GM12892 (cell line): ENCODE data around the gene PTGS1.

ENCODE experiments used
- DNase-seq: peaks from one replicate; pipeline ENCODE4 v3.0.0; 2011; ENCODE audit not compliant: insufficient read length
- FAIRE-seq: peaks from 2 replicates; lab custom pipeline; 2011; peaks lifted over from hg19 to GRCh38; lab: Jason Lieb, UNC
- POLR2A ChIP-seq: IDR thresholded peaks from 2 replicates; pipeline ENCODE4 v1.6.1; 2011; ENCODE audit warnings: low read depth, low read length, control low read depth
- POLR2AphosphoS5 ChIP-seq: IDR thresholded peaks from 2 replicates; pipeline ENCODE4 v1.6.1; 2011; ENCODE audit warnings: low read depth, low read length, control low read depth
- TAF1 ChIP-seq: IDR thresholded peaks from 2 replicates; pipeline ENCODE4 v1.6.1; 2011; ENCODE audit warnings: low read depth, mild to moderate bottlenecking, control low read depth, low read length, borderline replicate concordance

The PTGS1 gene

DNA sequence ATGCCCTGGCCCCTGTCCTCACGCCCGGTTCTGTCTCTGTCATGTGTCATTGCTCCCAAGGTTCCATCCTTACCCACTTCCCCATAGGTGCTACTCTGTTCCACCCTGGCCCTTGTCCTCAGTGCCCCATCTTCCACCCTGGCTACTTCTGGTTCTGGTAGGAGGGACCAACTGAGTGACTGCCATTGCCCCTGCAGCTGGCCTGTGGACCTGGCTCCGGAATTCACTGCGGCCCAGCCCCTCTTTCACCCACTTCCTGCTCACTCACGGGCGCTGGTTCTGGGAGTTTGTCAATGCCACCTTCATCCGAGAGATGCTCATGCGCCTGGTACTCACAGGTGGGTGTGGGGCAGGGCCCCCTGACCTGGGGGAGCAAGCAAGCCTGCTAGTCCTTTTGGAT, 7.4 kb downstream of the PTGS1 start:
- FAIRE-seq (no peak), DNase-seq (no peak)
- TF ChIP-seq POLR2A, result no peak
- TF ChIP-seq TAF1, result no peak
- no peak for TF ChIP-seq POLR2AphosphoS5

DNA sequence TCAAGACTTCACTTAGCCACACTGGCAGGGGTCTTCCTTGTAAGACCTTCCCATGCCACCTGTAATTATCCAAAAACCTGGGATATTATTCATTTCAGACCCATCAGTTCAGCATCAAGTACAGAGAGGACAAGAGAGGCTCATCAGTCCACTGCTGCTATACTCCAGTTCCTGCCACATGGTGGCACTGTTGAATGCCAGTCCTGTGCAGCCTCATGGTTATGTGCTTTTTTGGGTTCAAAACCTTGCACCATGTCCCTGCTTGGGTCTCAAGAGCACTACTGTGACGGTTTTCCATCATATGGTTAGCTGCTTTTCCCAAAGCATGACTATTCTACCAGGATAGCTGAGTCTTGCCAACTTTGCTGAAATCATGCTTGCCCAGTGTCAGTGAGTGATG, 8.5 kb downstream of the PTGS1 start:
- DNase-seq, result no peak
- no peak for FAIRE-seq
- no peak for TF ChIP-seq TAF1
- TF ChIP-seq POLR2A, result no peak
- TF ChIP-seq POLR2AphosphoS5, result no peak

DNA sequence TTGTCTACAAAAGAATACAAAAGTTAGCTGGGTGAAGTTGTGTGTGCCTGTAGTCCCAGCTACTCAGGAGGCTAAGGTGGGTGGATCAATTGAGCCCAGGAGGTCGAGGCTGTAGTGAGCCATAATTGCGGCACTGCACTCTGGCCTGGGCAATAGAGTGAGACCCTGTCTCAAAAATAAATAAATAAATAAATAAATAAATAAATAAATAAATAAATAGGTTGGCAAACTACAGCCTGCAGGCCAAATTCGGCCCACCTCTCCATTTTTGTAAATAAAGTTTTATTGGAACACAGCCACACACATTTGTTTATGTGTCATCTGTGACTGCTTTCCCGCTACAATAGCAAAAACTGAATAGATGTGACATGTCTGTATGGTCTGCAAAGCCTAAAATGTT, 9.5 kb downstream of the PTGS1 start:
- no peak for DNase-seq
- TF ChIP-seq POLR2AphosphoS5 (no peak), POLR2A (no peak), TAF1 (no peak)
- FAIRE-seq, result no peak

DNA sequence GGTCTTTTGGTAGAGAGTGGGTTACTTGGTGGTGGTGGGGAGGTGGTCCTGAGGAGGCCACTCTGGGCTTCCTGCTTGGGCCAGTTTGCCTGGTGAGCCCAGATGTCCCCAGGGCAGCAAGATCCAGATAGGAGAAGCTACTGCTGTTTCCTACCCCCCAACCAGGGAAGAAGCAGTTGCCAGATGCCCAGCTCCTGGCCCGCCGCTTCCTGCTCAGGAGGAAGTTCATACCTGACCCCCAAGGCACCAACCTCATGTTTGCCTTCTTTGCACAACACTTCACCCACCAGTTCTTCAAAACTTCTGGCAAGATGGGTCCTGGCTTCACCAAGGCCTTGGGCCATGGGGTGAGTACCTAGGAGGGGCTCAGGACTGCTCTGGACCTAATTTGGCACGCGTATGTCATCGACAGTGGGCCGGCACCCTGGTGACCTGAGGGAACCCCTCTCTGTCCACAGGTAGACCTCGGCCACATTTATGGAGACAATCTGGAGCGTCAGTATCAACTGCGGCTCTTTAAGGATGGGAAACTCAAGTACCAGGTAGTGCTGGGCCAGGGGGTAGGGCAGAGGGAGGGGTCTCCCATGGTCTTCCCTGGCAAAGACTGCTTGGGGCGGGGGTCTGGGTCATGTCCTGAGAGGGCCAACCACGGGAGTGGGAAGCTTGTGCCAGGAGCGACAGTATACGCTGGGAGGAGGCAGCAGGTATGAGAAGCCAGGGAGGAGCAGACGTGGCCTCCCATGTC, 10.6 kb downstream of the PTGS1 start:
- FAIRE-seq, result no peak
- TF ChIP-seq TAF1 (no peak), POLR2A (no peak), POLR2AphosphoS5 (no peak)

DNA sequence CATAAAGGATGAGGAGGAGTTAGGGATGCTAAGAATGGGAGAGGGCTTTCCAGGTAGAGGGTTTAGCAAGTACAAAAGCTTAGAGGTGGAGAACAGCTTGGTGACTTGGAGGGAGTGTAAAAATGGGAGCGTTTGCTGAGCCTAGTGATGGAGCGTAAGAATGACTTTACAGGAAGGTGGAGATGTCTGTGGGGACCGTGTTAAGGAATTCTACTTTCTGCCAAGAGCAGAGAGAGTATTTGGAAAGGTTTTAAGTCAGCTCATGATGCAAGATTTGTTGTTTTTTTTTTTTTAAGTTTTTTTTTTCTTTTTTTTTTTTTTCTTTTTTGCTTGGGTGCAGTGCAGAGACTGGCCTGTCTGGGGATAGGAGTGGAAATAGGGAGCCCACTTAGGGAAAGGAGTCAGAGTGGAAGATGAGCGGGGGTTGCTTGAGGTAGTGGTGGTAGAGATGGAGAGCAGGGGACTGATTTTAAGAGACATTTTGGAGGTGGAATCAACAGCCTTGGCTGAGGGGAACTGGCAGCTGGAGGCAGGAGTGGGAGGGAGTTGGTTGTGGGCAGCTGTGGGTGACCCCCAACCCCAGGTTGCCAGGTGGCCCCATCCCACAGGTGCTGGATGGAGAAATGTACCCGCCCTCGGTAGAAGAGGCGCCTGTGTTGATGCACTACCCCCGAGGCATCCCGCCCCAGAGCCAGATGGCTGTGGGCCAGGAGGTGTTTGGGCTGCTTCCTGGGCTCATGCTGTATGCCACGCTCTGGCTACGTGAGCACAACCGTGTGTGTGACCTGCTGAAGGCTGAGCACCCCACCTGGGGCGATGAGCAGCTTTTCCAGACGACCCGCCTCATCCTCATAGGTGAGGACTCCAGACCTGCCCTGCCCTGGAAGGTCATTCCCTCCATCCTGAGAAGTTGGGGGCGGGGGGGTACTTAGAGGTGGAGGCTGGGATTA, 12.4 kb downstream of the PTGS1 start:
- DNase-seq, result no peak
- FAIRE-seq, result no peak
- TF ChIP-seq POLR2A, result no peak
- TF ChIP-seq POLR2AphosphoS5, result no peak
- no peak for TF ChIP-seq TAF1

More for the DNA sequence above, 10.6 kb downstream of the PTGS1 start:
- no peak for DNase-seq

DNA sequence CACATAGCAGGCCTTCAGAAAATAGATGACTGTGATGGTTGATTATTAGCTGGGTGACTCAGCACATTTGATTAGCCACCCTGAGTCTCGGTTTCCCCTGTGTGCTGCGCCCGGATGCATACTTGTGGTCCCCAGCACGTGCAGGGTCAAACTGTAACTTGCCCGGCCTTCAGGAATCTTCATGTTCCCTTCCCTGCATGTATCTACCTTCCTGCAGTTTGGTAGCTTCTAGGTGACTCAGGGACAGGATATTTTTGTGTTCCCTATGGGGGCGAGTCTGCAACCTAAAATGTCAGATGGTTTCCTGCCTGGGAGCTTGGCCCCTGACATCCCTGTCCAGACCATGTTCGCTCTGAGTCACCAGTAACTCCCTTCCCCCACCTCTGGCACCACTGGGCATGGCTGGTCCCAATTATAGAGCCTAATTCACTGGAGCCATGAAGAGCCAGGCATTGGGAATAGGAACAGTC, 13.2 kb downstream of the PTGS1 start:
- no peak for TF ChIP-seq POLR2AphosphoS5
- FAIRE-seq (no peak), DNase-seq (no peak)

DNA sequence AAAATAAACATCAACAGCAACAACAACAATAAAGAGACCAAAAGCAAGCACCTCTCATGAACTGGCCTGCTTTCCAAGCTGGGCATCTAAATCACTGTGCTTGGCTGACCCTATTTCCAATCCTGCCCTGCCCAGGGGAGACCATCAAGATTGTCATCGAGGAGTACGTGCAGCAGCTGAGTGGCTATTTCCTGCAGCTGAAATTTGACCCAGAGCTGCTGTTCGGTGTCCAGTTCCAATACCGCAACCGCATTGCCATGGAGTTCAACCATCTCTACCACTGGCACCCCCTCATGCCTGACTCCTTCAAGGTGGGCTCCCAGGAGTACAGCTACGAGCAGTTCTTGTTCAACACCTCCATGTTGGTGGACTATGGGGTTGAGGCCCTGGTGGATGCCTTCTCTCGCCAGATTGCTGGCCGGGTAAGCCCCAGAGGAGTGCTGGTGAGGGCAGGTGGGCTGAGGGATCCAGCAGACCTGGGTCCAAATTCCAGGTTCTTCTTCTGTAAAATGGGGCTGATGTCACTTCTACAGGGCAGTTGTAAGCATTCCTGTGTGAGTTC, 15.6 kb downstream of the PTGS1 start:
- DNase-seq, result no peak
- no peak for FAIRE-seq
- TF ChIP-seq TAF1 (no peak), POLR2AphosphoS5 (no peak), POLR2A (no peak)

DNA sequence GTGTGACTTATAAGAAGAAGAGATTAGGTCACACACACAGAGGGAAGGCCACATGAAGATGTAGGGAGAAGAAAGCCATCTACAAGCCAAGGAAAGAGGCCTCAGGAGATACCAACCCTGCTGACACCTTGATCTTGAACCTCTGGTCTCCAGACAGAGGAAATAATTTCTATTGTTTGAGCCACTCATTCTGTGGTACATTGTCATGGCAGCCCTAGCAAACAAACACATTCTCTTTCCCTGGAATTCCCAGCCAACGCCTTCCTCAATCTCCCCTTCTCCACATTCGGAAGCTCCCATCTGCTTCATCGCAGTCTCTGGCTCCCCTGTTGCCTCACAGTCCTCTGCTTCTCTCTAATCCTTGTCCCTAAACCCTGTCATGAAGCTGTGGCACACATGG, 16.7 kb downstream of the PTGS1 start:
- FAIRE-seq (no peak), DNase-seq (no peak)
- TF ChIP-seq POLR2A (no peak), TAF1 (no peak), POLR2AphosphoS5 (no peak)

DNA sequence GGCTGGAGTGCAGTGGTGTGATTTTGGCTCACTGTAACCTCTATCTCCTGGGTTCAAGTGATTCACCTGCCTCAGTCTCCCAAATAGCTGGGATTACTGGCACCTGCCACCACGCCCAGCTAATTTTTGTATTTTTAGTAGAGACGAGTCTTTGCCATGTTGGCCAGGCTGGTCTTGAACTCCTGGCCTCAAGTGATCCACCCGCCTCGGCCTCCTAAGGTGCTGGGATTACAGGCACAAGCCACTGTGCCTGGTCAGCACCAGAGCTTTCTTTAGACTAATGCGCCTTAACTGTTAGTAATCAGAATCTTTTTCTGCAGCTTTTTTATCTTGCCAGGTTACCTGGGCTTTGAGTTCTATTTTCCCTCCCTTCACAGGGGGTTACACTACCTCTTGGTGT, 18.4 kb downstream of the PTGS1 start:
- TF ChIP-seq TAF1 (no peak), POLR2AphosphoS5 (no peak), POLR2A (no peak)
- FAIRE-seq (no peak), DNase-seq (no peak)

DNA sequence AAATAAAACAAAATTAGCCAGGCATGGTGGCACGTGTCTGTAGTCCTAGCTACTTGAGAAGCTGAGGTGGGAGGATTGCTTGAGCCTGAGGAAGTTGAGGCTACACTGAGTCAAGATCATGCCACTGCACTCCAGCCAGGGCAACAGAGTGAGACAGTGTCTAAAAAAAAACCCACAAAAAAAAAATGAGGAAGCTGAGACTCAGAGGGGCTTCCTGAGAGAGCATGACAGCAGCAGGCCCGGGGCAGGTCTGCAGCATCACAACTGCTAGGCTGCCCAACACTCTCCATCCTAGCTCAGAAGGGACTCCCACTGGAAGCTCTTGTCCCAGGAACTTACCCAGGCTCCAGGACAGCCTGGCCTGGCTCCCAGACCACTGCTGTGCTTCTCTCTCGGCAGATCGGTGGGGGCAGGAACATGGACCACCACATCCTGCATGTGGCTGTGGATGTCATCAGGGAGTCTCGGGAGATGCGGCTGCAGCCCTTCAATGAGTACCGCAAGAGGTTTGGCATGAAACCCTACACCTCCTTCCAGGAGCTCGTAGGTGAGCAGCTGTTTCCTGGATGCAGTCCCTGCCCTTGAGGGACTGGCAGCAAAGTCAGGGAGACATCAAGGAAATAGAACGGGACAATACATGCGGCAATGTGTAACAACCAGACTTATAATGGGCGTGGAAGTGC, 19.1 kb downstream of the PTGS1 start:
- TF ChIP-seq POLR2AphosphoS5 (no peak), TAF1 (no peak), POLR2A (no peak)
- FAIRE-seq, result no peak
- no peak for DNase-seq

DNA sequence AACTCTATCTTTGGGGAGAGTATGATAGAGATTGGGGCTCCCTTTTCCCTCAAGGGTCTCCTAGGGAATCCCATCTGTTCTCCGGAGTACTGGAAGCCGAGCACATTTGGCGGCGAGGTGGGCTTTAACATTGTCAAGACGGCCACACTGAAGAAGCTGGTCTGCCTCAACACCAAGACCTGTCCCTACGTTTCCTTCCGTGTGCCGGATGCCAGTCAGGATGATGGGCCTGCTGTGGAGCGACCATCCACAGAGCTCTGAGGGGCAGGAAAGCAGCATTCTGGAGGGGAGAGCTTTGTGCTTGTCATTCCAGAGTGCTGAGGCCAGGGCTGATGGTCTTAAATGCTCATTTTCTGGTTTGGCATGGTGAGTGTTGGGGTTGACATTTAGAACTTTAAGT, 21.5 kb downstream of the PTGS1 start:
- DNase-seq (no peak), FAIRE-seq (no peak)
- TF ChIP-seq POLR2AphosphoS5, result no peak
- no peak for TF ChIP-seq POLR2A
- TF ChIP-seq TAF1, result no peak

DNA sequence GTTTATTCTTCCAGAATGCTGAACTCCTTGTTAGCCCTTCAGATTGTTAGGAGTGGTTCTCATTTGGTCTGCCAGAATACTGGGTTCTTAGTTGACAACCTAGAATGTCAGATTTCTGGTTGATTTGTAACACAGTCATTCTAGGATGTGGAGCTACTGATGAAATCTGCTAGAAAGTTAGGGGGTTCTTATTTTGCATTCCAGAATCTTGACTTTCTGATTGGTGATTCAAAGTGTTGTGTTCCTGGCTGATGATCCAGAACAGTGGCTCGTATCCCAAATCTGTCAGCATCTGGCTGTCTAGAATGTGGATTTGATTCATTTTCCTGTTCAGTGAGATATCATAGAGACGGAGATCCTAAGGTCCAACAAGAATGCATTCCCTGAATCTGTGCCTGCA, 21.9 kb downstream of the PTGS1 start:
- FAIRE-seq (no peak), DNase-seq (no peak)
- TF ChIP-seq POLR2AphosphoS5 (no peak), TAF1 (no peak), POLR2A (no peak)
